Measurements from ENCODE around the gene SDF2L1. TPM values are rescaled to one million over a fixed set of nuclear protein-coding genes. Genes with fewer than 3 reads are reported as not detected.

SDF2L1 gene
- total RNA-seq, 1 donor from 2014 or later, result 41.3 TPM

DNA sequence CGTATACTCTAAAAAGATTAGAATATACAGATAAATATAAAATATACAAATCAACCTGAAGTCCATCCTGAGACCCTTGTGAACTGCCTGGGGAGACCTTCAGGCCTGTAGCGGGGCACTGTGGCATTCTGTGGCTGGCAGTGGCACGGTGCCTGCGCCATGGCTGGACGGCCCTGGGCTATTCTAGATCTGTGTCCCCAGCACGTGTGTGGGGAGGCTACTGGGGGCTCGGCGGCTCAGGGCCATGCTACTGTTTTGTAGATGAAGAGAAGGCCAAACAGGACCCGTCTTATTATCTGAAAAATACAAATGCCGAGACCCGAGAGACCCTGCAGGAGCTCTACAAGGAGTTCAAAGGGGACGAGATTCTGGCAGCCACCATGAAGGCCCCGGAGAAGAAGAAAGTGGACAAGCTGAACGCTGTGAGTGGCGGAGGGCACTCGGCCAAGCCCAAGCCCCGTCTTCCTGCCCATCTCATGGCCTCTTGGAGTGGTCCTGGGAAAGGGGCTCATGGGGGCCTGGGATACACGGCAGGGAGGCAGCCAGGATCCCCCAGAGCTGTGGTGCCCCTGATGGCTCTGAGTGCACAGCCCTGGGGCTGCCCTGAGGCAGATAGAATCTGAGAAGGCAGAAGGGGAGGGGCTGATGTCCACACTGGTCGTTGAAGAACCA is 42.5 kb downstream of the SDF2L1 start:
- no peaks in the 10 kb centered on the region for H3K27me3 ChIP-seq
- intact Hi-C loops (cut with DNase I), result no loop called here
- no peak overlapping the region for H3K4me3 ChIP-seq
- no peak for TF ChIP-seq CTCF (IDR thresholded peaks at IDR 0.05)
- H3K36me3 ChIP-seq, result peaks cover 75% of the 10 kb centered on the region
- ATAC-seq (no peak), DNase-seq (no peak)
- no peaks in the 10 kb centered on the region for H3K9me3 ChIP-seq
- H3K4me1 ChIP-seq, result no peaks in the 10 kb centered on the region
- H3K27ac ChIP-seq, result no peak overlapping the region

- Histone ChIP-seq H3K27me3 (no peaks in the 10 kb centered on the region), H3K27ac (no peak overlapping the region), H3K4me3 (no peak overlapping the region), H3K4me1 (no peaks in the 10 kb centered on the region), H3K9me3 (no peaks in the 10 kb centered on the region), H3K36me3 (peaks cover 75% of the 10 kb centered on the region)
- TF ChIP-seq CTCF (IDR thresholded peaks at IDR 0.05), result no peak
- intact Hi-C loops (cut with DNase I), result no loop called here
- DNase-seq (no peak), ATAC-seq (no peak)
These were observed 43.0 kb downstream of the SDF2L1 start for GRCh38 chr22:21685164-21685513.

GRCh38 chr22:21686193-21686608 is 44.1 kb downstream of the SDF2L1 start:
- Histone ChIP-seq H3K36me3 (peaks cover 75% of the 10 kb centered on the region), H3K4me3 (no peak overlapping the region)
- ATAC-seq, result no peak

DNA sequence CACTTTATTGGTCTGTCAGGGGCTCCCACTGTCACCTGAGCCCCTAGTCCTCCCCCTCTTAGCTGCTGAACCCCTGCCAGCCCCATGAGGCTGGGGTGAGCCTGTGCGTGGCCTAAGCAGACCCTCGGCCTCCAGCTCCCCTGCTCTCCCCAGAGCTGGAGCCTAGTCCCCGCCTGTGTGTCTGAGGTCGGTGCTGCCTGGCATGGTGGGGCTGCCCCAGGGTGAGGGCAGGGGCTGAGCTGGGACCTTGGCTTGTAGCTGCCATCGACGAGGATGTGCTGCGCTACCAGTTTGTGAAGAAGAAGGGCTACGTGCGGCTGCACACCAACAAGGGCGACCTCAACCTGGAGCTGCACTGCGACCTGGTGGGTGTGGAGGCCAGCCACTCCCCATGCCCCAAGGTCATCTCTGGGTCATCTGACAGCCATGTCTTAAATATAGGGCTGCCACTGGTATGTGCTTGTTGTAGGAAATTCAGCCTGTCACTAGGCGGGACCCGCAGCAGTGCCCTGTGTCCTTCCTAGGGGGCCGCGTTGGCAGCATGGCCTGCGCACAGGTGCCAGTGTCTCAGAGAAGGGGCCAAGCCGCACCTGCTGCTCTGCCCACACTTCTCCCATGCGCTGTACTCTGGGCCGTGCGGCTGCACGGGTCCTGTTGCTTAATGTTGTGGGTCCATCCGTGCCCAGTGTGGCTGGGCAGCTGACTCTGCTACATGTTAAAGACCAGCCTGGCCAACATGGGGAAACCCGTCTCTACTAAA is 44.7 kb downstream of the SDF2L1 start:
- peaks cover 79% of the 10 kb centered on the region for H3K36me3 ChIP-seq
- H3K27ac ChIP-seq, result no peak overlapping the region
- ATAC-seq (peak; percentile 5), DNase-seq (no peak)
- intact Hi-C loops (cut with DNase I), result no loop called here
- TF ChIP-seq CTCF (IDR thresholded peaks at IDR 0.05), result no peak
- H3K4me1 ChIP-seq, result no peaks in the 10 kb centered on the region
- no peak overlapping the region for H3K4me3 ChIP-seq
- H3K9me3 ChIP-seq, result no peaks in the 10 kb centered on the region
- no peaks in the 10 kb centered on the region for H3K27me3 ChIP-seq

More at GRCh38 chr22:21686193-21686608, 44.1 kb downstream of the SDF2L1 start:
- intact Hi-C loops (cut with DNase I), result no loop called here
- TF ChIP-seq CTCF (IDR thresholded peaks at IDR 0.05), result no peak
- Histone ChIP-seq H3K27ac (no peak overlapping the region), H3K9me3 (no peaks in the 10 kb centered on the region), H3K27me3 (no peaks in the 10 kb centered on the region), H3K4me1 (no peaks in the 10 kb centered on the region)
- no peak for DNase-seq

- H3K27me3 ChIP-seq, result no peaks in the 10 kb centered on the region
- no peaks in the 10 kb centered on the region for H3K9me3 ChIP-seq
- peaks cover 77% of the 10 kb centered on the region for H3K36me3 ChIP-seq
- no peaks in the 10 kb centered on the region for H3K4me1 ChIP-seq
- ATAC-seq (no peak), DNase-seq (no peak)
- no peak overlapping the region for H3K4me3 ChIP-seq
- no peak for TF ChIP-seq CTCF (IDR thresholded peaks at IDR 0.05)
- no peak overlapping the region for H3K27ac ChIP-seq
- intact Hi-C loops (cut with DNase I), result no loop called here
These were observed 45.7 kb downstream of the SDF2L1 start for GRCh38 chr22:21687685-21688259.

Data from upper lobe of right lung (tissue), 1 donor.